Measurements from ENCODE around the gene SORCS1. TPM values are rescaled to one million over a fixed set of nuclear protein-coding genes. Genes with fewer than 3 reads are reported as not detected.

SORCS1 gene
- polyA plus RNA-seq, 1 experiment = 0.02 TPM

DNA sequence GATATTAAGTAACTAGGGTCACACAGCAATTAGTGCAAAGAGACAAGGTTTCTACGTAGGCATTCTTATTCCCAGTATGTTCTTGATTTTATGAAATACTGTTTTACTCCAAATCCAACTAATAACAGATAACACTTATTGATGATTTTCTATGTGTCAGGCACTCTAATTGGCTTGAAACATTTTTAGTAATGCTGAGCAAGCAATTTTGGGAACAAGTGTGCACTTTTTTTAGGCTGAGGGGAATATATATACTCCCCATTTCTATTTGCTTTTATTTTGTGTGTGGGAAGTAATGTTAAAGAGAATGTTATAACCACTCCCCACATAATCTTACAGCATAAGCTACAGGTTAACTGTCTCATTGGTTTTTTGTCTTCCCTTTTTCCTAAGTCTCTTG, 4.2 kb upstream of the SORCS1 start:
- CTCF ChIA-PET = no interaction called here
- TF ChIP-seq, protein P1, sequence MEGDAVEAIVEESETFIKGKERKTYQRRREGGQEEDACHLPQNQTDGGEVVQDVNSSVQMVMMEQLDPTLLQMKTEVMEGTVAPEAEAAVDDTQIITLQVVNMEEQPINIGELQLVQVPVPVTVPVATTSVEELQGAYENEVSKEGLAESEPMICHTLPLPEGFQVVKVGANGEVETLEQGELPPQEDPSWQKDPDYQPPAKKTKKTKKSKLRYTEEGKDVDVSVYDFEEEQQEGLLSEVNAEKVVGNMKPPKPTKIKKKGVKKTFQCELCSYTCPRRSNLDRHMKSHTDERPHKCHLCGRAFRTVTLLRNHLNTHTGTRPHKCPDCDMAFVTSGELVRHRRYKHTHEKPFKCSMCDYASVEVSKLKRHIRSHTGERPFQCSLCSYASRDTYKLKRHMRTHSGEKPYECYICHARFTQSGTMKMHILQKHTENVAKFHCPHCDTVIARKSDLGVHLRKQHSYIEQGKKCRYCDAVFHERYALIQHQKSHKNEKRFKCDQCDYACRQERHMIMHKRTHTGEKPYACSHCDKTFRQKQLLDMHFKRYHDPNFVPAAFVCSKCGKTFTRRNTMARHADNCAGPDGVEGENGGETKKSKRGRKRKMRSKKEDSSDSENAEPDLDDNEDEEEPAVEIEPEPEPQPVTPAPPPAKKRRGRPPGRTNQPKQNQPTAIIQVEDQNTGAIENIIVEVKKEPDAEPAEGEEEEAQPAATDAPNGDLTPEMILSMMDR (IDR thresholded peaks at IDR 0.05; ENCODE audit: low read depth, low read length) = no peak
- Histone ChIP-seq H3K9me3 (ENCODE audit: control insufficient read depth, insufficient read depth, low read length) (peaks cover 13% of the 10 kb centered on the region), H3K4me3 (ENCODE audit: low read depth, low read length) (no peak overlapping the region), H3K27me3 (ENCODE audit: control insufficient read depth, insufficient read depth, low read length) (no peaks in the 10 kb centered on the region), H3K27ac (ENCODE audit: low read depth, low read length) (no peak overlapping the region)
- POLR2A ChIA-PET = no interaction called here
- DNase-seq (ENCODE audit: low read depth, low spot score) = no peak

- Histone ChIP-seq H3K27ac (ENCODE audit: low read depth, low read length) (no peak overlapping the region), H3K9me3 (ENCODE audit: control insufficient read depth, insufficient read depth, low read length) (peaks cover 15% of the 10 kb centered on the region), H3K4me3 (ENCODE audit: low read depth, low read length) (no peak overlapping the region), H3K27me3 (ENCODE audit: control insufficient read depth, insufficient read depth, low read length) (no peaks in the 10 kb centered on the region)
- TF ChIP-seq, protein P1 (IDR thresholded peaks at IDR 0.05; ENCODE audit: low read depth, low read length) = no peak
- no peak for DNase-seq (ENCODE audit: low read depth, low spot score)
- ChIA-PET CTCF (no interaction called here), POLR2A (no interaction called here)
These were observed 1.9 kb upstream of the SORCS1 start for GRCh38 chr10:107166403-107166802.

GRCh38 chr10:107164992-107165391, 486 bp upstream of the SORCS1 start:
- POLR2A ChIA-PET = no interaction called here

GRCh38 chr10:107163076-107163855, 1.2 kb downstream of the SORCS1 start:
- no peak for DNase-seq (ENCODE audit: low read depth, low spot score)
- no peaks in the 10 kb centered on the region for H3K27me3 ChIP-seq (ENCODE audit: control insufficient read depth, insufficient read depth, low read length)
- H3K27ac ChIP-seq (ENCODE audit: low read depth, low read length) = no peak overlapping the region
- H3K9me3 ChIP-seq (ENCODE audit: control insufficient read depth, insufficient read depth, low read length) = peaks cover 15% of the 10 kb centered on the region
- POLR2A ChIA-PET = no interaction called here
- TF ChIP-seq, protein P1 (IDR thresholded peaks at IDR 0.05; ENCODE audit: low read depth, low read length) = no peak
- no peak overlapping the region for H3K4me3 ChIP-seq (ENCODE audit: low read depth, low read length)
- CTCF ChIA-PET = no interaction called here

More at GRCh38 chr10:107164992-107165391, 486 bp upstream of the SORCS1 start:
- no peak overlapping the region for H3K4me3 ChIP-seq (ENCODE audit: low read depth, low read length)
- TF ChIP-seq, protein P1 (IDR thresholded peaks at IDR 0.05; ENCODE audit: low read depth, low read length) = no peak
- CTCF ChIA-PET = no interaction called here
- H3K27me3 ChIP-seq (ENCODE audit: control insufficient read depth, insufficient read depth, low read length) = no peaks in the 10 kb centered on the region
- no peak overlapping the region for H3K27ac ChIP-seq (ENCODE audit: low read depth, low read length)
- no peak for DNase-seq (ENCODE audit: low read depth, low spot score)
- H3K9me3 ChIP-seq (ENCODE audit: control insufficient read depth, insufficient read depth, low read length) = peaks cover 15% of the 10 kb centered on the region

DNA sequence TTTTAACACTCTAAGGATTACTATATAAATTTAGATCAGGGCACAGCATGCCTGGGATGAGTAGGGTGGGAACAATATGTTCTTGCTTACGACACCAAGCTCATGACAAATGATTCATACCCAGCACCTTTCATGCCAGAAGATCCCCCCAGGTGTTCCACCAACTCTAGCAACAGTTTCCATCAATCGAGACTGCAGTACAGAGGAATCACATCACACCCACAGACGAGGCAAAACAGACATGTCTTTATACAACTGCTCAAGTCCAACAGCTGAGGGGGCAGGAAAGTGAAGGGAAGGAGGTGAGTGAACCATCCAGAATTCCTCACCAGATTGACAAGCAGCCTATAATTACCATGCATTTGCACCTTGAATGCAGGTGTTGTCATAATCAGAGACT, 3.6 kb downstream of the SORCS1 start:
- POLR2A ChIA-PET = no interaction called here
- DNase-seq (ENCODE audit: low read depth, low spot score) = no peak
- CTCF ChIA-PET = no interaction called here
- no peak overlapping the region for H3K27ac ChIP-seq (ENCODE audit: low read depth, low read length)
- H3K27me3 ChIP-seq (ENCODE audit: control insufficient read depth, insufficient read depth, low read length) = no peaks in the 10 kb centered on the region
- TF ChIP-seq, protein P1 (IDR thresholded peaks at IDR 0.05; ENCODE audit: low read depth, low read length) = no peak
- peaks cover 17% of the 10 kb centered on the region for H3K9me3 ChIP-seq (ENCODE audit: control insufficient read depth, insufficient read depth, low read length)
- H3K4me3 ChIP-seq (ENCODE audit: low read depth, low read length) = no peak overlapping the region

All from AG04450 (cell line).